Measurements from ENCODE around the gene PAX5.
A peak's percentile ranks its signal among the peaks of the same experiment; 100 is the strongest.

Gene PAX5

DNA sequence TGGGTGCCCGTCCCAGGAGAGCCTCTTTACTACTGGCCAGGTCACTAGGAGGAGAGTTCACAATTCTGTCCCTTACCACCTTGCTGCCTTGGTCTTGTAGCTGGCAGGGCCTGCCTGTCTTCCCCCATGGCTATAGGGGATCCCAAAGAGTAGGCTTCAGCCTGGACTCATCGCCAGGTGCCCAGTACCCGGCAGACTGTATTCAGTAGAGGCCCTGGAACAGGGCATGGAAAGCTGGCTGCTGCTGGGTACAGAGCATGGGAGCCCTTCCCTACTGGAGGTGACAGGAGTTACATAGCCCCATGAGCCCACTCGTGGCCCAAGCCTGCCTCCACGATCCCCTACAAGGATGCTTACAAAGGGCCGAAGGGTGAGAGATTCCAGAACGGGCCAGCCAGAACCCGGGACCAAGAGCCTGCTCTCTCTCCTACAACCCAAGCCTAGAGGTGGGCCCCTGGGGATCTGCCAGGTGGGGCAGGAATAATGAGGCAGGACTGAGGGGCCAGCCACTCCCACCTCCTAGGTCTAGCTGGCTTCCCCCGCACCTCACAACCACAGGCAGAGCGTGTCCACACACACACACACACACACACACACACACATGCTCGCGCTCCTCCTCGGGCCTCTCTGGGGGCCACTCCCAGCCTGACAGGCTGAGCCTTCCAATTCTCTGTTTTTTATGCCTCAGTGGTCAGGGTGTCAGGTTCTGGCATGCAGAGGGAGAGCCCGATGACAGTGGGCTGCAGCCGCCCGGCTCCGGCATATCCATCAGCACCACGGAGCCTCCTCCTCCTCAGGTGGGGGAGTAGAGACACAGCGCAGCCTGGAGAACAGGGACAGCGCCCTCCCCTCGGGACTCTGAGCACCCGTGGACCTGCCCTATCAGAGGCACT is 186.0 kb downstream of the PAX5 start:
- DNase-seq = peak; percentile 81

DNA sequence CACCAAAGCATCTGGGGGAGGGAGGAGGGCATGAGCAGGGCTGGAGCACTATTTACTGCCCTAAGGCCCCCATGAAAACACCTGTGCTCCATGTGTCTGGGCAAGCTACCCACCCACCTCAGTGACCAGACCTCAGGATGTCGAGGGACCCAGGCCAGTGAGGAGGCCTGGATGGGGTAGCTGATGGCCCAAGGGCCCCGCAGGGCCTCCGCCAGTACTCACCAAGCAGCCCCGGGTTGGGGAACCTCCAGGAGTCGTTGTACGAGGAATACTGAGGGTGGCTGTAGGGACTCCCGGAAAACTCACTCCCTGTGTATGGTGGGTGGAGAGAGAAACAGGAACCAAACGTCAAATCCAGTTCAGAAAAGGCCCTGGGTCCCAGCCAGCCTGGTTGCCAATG is 187.4 kb downstream of the PAX5 start:
- DNase-seq = no peak

DNA sequence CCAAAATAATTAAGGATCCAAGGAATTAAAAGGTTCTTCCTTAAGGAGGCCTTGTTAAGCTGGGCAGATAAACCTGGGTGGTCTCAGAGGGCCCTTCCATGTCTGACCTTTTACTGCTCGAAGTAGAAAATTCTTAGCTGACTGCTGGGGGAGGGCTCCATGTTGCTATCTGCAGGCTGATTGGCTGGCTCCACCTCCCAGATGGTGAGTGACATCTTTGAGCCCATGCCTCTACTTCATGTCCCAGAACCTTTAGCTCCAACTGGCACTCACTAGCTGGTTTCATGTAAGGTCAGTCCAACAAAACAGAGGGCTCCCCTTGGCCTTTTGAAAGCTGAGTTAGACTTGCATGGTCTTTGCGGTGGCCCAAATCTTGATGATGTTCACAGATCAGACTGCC is 188.2 kb downstream of the PAX5 start:
- no peak for DNase-seq

DNA sequence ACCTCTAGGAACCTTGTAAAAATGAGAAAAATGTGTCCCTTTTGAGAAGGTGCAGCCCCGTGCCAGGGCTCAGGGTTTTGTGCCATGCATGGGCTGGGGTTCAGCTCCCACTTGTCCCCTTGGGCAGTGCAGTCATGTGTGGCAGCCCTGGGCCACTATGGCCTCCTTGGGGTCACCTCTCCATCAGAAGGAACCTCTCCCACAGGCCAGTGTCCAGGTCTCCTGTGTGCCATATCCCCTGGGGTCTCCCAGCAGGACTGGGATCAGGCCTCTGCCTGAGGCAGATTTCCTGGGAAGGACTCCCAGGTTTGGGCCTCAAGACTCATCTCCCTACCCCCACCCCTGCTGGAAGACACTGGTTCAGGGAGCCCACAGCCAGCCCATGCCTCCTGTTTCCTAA is 189.1 kb downstream of the PAX5 start:
- DNase-seq = no peak

DNA sequence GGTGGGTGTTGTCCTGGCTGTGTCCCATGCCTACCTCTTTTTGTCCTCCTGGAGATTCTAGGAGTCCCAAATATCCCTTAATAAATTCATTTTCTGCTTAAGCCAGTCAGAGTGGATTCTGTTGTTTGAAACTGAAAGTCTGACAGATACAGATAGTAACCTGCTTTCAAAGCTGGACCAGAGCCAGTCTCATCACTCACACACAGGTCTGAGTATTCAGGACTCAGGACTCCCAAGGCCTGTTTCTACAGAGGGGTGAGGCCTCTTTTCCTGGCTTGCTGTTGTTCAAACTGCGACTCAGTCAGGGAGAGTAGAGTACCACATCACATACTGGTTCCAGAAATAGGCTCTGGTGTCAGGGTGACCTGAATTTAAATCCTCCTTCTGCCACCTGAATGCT is 190.1 kb downstream of the PAX5 start:
- no peak for DNase-seq

DNA sequence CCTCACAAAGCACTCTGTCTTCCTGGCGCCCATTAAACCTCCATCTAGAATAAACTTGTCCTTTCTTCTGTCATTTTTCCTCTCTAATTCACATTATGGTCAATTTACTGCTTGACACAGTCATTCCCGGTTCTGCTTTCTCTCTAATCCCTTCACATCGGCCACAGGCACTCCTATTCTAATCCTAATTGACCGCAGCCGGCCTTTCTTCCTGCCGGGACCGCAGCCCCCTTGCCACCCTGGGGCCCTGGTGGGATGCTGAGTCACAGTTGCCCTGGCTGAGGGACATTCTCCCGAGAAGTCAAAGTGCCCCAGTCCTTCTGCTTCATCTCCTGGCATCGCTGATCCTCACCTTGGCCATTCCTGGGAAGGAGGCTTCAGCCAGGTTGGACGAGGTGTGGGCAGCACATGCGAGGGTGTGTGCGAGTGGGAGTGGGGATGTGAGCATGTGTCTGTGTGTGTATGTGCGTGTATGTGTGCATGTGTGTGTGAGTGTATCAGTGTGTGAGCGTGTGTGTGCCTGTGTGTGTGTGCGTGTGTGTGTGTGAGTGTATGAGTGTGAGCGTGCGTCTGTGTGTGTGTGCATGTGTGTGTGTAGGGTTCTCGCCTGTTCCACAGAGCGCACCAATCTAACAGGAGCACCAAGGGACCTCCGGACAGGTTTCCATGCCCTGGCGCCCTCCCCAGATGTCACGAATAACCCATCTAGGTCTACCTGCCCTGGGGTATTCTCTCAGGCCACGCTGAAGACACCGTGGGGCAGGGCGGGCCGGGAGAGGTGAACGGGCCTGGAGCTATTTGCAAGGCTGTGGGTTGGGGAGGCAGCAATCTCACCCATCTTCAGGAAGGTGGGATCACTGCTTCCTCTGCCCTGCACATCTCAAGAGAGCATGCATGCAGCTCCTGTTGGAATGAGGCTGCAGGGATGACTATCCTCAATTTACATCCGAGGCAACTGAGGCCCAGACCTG is 191.2 kb downstream of the PAX5 start:
- no peak for DNase-seq

DNA sequence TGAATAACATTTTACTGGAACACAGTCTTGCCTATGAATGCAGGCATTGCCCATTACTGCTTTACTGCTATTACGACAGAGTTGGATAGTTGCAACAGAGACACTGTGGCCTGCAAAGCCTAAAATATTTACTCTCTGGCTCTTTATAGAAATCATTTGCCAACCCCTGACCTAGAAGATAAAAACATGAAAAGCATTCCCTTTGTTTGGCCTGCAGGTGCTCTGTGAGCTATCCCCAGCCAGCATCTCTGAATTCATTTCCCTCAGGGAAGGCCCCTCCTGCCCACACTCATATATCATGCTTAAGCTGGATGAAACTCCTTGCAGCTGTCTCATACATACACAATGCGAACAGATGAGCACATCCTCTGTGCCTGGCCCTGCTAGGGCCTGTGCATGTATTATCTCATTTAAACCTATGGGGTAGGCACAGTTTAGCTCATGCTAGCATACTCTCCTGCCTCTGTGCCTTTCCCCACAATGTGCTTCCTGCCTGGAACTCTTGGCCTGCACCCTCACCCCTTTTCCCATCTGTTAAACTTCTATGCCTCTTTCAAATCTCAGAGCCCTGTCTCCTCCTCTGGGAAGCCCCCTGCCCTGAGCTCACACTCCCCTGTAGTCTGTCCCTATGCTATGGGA is 193.1 kb downstream of the PAX5 start:
- DNase-seq = peak; percentile 22

DNA sequence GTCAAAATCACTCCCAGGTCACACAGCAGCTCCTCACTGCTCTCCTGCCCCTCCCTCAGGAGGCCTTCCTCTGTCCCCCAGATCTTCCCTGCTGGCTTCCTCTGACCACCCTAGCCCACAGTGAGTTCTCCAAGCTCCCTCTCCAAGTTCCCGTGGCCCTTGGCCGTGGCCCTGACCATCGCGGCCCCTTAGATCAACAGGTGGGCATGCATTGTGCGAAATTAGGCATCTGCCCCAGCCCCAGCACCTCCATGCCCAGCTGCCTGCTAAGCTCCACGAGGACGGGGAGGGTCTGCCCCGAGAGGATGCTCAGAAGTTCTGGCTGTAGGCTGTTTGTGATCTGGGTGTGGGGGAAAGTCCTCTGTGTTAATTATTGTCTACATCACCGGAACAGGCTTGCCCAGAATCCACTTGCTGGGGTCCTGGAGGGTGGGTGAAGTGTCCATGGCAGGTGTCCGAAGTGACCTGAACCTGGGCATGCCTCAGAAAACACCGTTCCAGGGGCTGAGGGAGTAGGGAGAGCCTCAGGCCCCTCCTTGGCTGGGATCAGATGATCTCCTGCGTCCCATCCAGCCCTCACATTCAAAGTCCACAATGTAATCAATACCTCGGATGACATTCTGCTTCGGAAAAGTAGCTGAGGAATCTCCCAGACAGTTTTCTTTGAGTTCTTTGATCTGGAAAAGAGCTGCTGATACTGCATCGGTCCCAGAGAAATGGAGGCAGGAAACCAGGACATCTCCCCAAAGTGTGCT is 194.8 kb downstream of the PAX5 start:
- DNase-seq = no peak

DNA sequence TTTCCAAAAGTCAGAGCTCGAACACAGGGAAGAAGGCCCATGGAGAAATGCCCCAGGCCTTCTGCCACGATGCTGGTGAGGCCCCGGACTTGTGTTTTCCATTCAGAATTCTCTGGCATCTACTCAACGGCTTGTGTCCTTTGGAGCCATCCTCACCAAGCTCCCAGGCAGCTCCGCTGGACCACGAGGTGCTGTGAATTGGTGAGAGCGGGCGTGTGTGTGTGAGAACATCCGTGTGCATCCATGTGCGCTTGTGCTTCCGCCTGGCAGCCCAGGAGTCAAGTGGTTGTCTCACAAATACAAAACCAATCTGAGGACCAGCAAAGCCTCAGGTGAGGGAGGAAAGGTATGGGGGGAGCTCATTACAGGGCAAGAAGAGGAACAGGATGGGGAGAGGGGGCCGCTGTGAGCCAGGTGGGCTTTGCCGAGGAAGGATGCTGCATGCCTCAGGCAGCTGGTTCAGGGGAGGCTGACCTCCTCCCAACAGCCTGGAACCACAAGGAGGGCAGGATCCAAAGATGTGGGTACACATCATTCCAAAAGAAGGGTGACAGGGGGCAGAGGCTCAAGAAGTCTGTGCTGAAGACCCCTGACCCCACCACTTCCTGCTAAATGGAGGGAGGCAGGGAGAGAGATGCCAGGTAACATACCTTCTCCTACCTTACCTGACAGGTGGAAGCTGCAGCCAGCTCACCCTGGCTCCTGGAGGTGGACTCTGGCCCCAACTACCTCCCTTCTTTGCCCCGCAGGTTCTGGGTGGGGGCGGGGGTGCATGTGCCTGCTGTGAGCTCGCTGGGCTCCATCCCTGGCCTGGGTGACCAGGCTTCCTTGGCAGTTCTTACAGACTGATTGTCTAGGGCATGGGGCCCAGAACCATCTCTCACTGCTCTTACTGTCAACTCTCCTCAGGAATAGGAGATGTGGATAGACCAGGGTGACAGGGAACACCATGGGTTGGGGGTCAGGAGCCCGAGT is 196.3 kb downstream of the PAX5 start:
- no peak for DNase-seq

DNA sequence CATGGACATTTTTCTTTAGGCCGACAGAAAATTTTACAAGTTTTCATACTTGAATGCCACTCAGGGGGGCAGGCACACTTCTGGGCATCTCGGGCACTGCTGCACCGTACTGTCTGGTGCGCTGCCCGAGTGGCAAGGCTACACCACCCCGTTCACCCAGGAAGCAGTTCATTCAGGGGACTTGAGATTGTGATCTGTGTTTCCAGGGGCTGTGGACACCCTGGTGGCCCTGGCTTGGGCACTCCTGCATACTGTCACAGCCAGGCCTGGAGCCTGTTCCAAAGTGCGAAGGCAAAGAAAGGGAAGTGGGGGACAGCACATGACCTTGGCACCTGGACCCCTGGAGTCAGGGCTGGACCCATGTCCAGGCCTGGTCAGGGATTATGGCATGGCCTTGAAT is 197.6 kb downstream of the PAX5 start:
- no peak for DNase-seq

DNA sequence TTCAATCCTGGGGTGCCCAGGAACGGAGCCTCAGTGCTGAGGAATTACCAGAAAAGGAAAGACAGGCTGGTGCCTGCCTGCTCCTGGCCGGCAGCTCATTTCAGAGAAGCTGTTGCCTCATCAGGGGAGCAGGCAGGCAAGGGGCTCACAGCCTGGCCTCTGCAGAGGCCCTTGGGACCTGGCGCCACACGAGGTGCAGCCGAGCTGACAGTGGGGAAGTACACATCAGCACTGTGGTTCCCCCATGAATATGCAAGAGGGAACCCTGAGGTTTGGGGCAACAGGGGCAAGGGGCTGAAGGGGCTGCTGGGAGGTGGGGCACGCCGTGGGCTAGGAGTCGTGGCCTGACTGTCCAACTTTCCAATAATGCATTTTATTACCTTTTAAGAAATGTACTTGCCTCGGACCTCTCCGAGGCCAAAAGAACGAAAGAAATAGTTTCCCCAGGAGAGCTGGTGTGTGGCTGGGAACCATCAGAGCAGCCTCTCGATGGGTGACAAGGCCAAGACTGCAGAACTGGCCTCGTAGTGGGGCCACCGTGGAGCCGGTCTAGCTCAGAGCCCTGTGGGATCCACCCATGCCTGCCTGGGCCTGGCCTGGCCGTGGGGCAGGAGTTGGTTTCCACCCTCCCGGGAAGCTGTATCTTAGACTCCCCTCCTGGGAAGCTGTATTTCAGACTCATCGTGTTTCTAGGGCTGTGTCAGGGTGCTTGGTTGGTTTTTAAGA is 198.6 kb downstream of the PAX5 start:
- no peak for DNase-seq

DNA sequence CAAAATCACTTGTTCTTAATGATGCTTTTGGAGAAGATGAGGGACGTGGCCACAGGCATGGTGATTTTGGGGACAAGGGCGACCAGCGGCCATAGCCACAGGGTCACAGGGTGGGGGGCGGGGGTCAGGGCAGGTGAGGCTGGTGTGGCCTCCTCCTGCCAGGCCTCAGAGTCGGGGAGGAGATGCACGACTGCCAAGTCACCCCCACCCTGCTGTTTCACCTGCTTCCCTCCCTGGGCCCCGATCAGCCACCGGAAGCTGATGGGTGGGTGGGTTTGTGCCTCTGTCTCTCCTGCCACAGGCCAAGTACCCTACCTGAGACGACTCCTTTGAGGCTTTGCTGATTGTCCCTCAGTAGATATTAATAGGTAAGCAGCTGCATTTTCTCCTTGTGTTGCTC is 199.3 kb downstream of the PAX5 start:
- no peak for DNase-seq

DNA sequence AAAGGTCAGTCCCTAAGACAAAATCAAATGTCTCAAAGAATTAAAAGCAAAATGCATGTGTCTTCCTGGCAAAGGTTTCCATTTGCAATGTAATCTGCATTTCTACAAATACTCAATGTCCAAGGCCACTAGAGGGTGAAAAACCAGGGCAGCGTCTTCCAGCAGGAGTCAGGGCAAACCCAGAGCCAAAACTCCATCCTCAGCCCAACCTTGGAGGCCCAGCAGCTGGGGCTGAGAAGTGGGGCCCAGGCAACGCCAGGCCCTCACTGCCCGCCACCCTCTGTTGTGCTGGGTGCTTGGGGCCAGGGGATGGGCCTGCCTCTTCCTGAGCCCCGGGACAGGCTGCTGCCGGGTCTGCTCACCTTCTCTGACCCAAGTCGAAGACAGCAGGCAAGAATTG is 200.1 kb downstream of the PAX5 start:
- no peak for DNase-seq

DNA sequence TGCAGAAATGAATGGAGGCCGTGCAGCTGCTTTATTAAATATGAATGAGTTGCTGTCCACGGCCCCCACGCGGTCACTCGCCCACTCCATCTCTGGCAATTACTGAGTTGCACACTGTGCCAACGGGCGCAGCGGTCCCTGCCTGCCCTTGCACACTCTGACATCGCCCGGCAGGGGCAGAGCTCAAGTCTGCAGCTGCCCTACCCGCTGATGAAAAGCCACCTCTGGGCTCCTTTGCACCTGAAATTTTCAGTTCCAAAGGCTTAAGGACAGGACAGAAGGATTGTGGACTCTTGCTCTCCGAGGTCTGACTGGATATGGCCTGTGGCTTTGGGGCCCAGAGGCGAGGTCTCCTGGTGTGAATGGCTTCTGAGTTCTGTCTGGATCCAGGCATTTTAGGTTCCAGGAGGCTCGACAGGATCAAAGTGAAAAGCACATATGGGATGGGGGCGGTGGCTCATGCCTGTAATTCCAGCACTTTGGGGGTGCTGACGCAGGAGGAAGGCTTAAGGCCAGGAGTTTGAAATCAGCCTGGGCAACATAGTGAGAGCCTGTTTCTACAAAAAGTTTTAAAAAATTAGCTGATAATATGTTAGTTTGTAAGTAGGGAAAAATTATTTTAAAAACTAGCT is 201.8 kb downstream of the PAX5 start:
- DNase-seq = no peak

DNA sequence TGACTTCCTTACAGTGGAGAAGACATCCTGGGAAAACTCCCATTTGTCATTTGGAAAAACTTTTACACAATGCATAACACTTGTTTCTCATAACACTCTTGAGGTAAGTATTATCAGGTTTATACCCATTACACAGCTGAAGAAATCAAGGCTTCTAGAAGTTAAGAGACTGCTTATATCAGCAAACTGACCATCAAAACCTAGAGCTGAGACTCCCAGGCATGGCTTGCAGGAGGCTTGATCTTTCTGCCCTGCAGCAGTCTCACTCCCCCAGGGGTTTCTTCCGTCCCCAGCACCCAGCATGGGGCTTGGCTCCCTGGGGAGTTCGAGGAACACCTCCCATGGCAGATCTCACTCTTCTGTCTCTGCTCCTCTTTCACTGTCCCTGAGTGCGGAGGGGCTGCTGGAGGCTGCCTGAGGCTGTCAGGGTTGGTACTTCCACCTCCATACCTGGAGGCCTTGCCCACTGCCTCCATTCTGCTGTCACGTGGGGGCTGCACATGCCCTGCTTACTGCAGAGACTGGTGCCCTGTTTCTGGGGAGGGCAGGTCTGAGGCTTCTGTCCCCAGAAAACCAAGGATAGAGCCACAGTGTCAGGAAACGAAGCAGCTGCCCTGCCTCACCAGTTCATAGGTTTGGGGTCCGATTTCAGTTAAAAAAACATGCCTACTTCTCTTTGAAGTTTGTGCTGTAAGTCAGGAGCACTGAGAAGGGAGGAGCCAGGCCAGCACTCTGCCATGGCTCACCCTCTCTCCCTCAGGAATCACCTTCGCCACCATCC is 202.5 kb downstream of the PAX5 start:
- no peak for DNase-seq

DNA sequence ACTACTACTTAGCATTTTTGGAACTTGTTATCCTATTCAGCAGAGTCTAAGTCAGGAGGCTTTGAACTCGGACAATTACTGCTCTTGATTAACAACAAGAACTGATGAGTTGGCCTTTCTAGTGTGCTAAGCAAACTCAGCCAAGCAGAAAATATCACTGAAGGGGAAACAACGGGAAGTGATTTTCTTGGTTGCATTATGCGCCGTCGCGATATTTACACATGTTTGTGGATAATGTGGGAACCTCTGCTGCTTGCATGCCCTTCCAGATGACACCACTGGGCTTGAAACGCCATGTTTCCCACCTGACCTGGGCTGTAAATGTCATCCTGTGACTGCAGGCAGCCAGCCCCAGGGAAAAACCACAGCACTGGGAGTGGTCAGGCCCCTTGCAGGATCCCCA is 205.5 kb downstream of the PAX5 start:
- DNase-seq = no peak

DNA sequence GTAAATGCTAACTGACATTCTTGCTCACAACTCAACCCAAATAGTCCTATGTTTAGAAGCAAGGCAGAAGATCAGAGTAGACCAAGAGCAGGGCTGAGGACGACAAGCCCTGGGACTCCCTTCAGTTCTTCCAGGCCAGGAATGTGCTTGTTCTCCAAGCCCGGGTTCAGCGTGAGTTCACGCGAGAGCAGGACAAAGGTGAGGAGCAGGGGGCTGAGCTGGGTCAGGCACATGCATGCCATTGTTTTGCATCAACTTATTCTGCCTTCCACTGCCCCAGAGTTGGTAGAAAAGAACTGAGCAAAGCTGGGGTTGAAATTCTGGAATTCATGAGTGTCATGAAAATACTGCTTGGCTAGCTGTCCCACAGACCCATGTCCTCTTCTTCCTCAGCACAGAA is 206.5 kb downstream of the PAX5 start:
- DNase-seq = no peak

DNA sequence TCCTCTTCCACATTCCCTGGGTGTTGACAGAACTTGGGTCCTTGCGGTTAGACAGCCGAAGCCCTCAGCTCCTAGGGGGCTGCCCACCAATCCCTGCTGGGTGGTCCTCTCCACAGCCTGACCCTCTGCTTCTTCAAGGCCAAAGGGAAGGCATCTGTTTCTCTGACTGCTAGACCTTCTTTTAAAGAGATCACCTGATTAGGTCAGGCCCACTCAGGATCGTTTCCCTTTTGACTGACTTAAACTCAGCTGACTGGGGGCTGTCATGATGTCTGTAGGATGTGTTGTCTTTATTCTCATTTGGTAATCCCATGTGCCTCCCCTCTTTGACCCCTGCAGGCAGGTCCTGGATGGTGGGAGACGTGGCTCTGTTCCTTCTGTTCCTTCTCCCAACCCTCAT is 207.5 kb downstream of the PAX5 start:
- no peak for DNase-seq

DNA sequence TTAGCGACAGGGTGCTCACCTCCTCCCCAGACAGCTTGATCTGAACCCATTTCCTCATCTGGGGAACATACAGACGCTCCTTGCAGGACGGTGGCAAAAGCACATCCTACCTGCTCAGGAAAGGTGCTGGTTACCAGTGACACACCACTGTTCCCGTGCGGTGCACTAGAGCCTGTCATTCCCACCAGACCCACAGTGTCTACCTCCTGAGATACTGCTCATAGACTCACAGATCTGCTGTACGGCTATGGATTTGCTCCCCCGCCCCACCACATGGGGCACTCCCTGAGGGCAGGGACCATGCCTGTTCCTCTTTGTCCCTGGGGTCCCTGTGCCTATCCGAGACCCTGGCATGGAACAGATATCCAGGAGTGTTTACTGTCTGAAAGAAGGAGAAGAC is 208.9 kb downstream of the PAX5 start:
- DNase-seq = no peak

Measured in NCI-H2029 (cell line).